IPS DF 19.7 (cell line): Measurements from ENCODE around the gene KCNAB1.
A peak's percentile ranks its signal among the peaks of the same experiment; 100 is the strongest.
"Not testable (repeated sequence)": the region's sequence is repeated elsewhere in the genome, so short reads cannot be mapped to it uniquely, and the experiment has no call there.

Source experiments
- DNase-seq: peaks from one replicate; pipeline ENCODE4 v3.0.0-alpha.2; 2013; ENCODE audit warnings: low read depth, low spot score

Gene KCNAB1

GRCh38 chr3:156536524-156537316 lies 416.3 kb downstream of the KCNAB1 start:
- DNase-seq = no peak

- no peak for DNase-seq
Measured at GRCh38 chr3:156539051-156539450, 418.7 kb downstream of the KCNAB1 start.

GRCh38 chr3:156539802-156540201 lies 419.4 kb downstream of the KCNAB1 start:
- no peak for DNase-seq

- DNase-seq = no peak
Measured at GRCh38 chr3:156542101-156543042, 422.0 kb downstream of the KCNAB1 start.

GRCh38 chr3:156543043-156543555 lies 422.7 kb downstream of the KCNAB1 start:
- no peak for DNase-seq

- no peak for DNase-seq
Measured at GRCh38 chr3:156547637-156548036, 427.3 kb downstream of the KCNAB1 start.

- DNase-seq = no peak
Measured at GRCh38 chr3:156548041-156548687, 427.8 kb downstream of the KCNAB1 start.

GRCh38 chr3:156548902-156549301 lies 428.5 kb downstream of the KCNAB1 start:
- DNase-seq = no peak

GRCh38 chr3:156551261-156551660 lies 430.9 kb downstream of the KCNAB1 start:
- no peak for DNase-seq

- no peak for DNase-seq
Measured at GRCh38 chr3:156551746-156552145, 431.4 kb downstream of the KCNAB1 start.

GRCh38 chr3:156552973-156553372 lies 432.6 kb downstream of the KCNAB1 start:
- no peak for DNase-seq

GRCh38 chr3:156553705-156554356 lies 433.5 kb downstream of the KCNAB1 start:
- no peak for DNase-seq

GRCh38 chr3:156554515-156554841 lies 434.1 kb downstream of the KCNAB1 start:
- no peak for DNase-seq

GRCh38 chr3:156554842-156555687 lies 434.7 kb downstream of the KCNAB1 start, which contains the start of gene SSR3:
SSR3 (minus strand) TSS chr3:156555117; CDS start chr3:156555089, 28 bp downstream.
- DNase-seq = peak; percentile 94

GRCh38 chr3:156558389-156558788 lies 438.0 kb downstream of the KCNAB1 start:
- no peak for DNase-seq

GRCh38 chr3:156559321-156559720 lies 438.9 kb downstream of the KCNAB1 start:
- no peak for DNase-seq

GRCh38 chr3:156561533-156561932 lies 441.2 kb downstream of the KCNAB1 start:
- DNase-seq = no peak

- not testable (repeated sequence) for DNase-seq
Measured at GRCh38 chr3:156562486-156562885, 442.1 kb downstream of the KCNAB1 start.

GRCh38 chr3:156563900-156564682 lies 443.7 kb downstream of the KCNAB1 start:
- DNase-seq = no peak

GRCh38 chr3:156569016-156569415 lies 448.6 kb downstream of the KCNAB1 start:
- not testable (repeated sequence) for DNase-seq
